GM23338 (cell line): ENCODE results near the gene SPTLC2. TPM values are rescaled to one million over a fixed set of nuclear protein-coding genes. Genes with fewer than 3 reads are reported as not detected.

Experiments used
- ATAC-seq: fragments of 200-7000 bp; cut with Tn5 transposase; 3 replicates; pipeline ENCODE4 v1.9.1; 2020
- DNase-seq: peaks from one replicate; pipeline ENCODE4 v3.0.0-alpha.2; 2015; ENCODE audit warnings: low spot score
- H2AFZ ChIP-seq: fragments of 200-600 bp; sonication (generic); 2 replicates; pipeline ENCODE4 v1.8.0; 2016; ENCODE audit warnings: antibody characterized with exemption, mild to moderate bottlenecking, moderate library complexity
- H3F3A ChIP-seq: fragments of 200-600 bp; sonication (generic); replicated peaks from 2 replicates; pipeline ENCODE4 v1.8.0; 2017; ENCODE audit warnings: antibody characterized with exemption, mixed run types, low read depth
- H3K27ac ChIP-seq: fragments of 200-600 bp; sonication (generic); 2 replicates; pipeline ENCODE4 v1.6.1; 2016; ENCODE audit warnings: low read depth
- H3K27me3 ChIP-seq: fragments of 200-600 bp; sonication (generic); 2 replicates; pipeline ENCODE4 v1.8.0; 2016; ENCODE audit warnings: mild to moderate bottlenecking, mixed run types, moderate library complexity; ENCODE audit not compliant: insufficient read depth
- H3K36me3 ChIP-seq: fragments of 200-600 bp; sonication (generic); 2 replicates; pipeline ENCODE4 v1.8.0; 2016; ENCODE audit warnings: mild to moderate bottlenecking; ENCODE audit not compliant: insufficient read depth
- H3K4me1 ChIP-seq: fragments of 200-600 bp; sonication (generic); 2 replicates; pipeline ENCODE4 v1.8.0; 2016; ENCODE audit warnings: mild to moderate bottlenecking, moderate library complexity; ENCODE audit not compliant: insufficient read depth
- H3K4me2 ChIP-seq: fragments of 200-600 bp; sonication (generic); 2 replicates; pipeline ENCODE4 v1.7.1; 2017; ENCODE audit warnings: mixed run types
- H3K4me3 ChIP-seq: fragments of 200-600 bp; sonication (generic); 2 replicates; pipeline ENCODE4 v1.6.1; 2016; ENCODE audit warnings: mixed run types
- H3K79me2 ChIP-seq: fragments of 200-600 bp; sonication (generic); replicated peaks from 2 replicates; pipeline ENCODE4 v1.8.0; 2017; ENCODE audit warnings: mild to moderate bottlenecking; ENCODE audit not compliant: insufficient read depth
- H3K9me2 ChIP-seq: fragments of 200-600 bp; sonication (generic); 2 replicates; pipeline ENCODE4 v1.8.0; 2017; ENCODE audit not compliant: insufficient read depth
- H4K20me1 ChIP-seq: fragments of 200-600 bp; sonication (generic); replicated peaks from 2 replicates; pipeline ENCODE4 v1.8.0; 2017; ENCODE audit warnings: mild to moderate bottlenecking; ENCODE audit not compliant: insufficient read depth
- H3K27ac Mint-ChIP-seq: 2 replicates; pipeline ENCODE4 v1.8.0; 2020; ENCODE audit warnings: inconsistent platforms, mild to moderate bottlenecking, moderate library complexity, mixed read lengths
- H3K27me3 Mint-ChIP-seq: 3 replicates; pipeline ENCODE4 v1.8.0; 2022; ENCODE audit warnings: low read depth, mild to moderate bottlenecking, moderate library complexity, mixed read lengths, inconsistent platforms; ENCODE audit not compliant: insufficient read depth, poor library complexity
- H3K36me3 Mint-ChIP-seq: 3 replicates; pipeline ENCODE4 v1.8.0; 2021; ENCODE audit warnings: low read depth, mild to moderate bottlenecking, inconsistent platforms, moderate library complexity, mixed read lengths
- H3K4me1 Mint-ChIP-seq: 3 replicates; pipeline ENCODE4 v1.8.0; 2020; ENCODE audit warnings: mild to moderate bottlenecking, inconsistent platforms, mixed read lengths
- H3K4me3 Mint-ChIP-seq: 3 replicates; pipeline ENCODE4 v1.8.0; 2021; ENCODE audit warnings: moderate library complexity, mild to moderate bottlenecking, inconsistent platforms, mixed read lengths
- H3K9me3 Mint-ChIP-seq: 3 replicates; pipeline ENCODE4 v1.8.0; 2020; ENCODE audit warnings: moderate library complexity, mild to moderate bottlenecking, inconsistent platforms, mixed read lengths
- ETS1 ChIP-seq: IDR thresholded peaks from 2 replicates; pipeline ENCODE4 v1.6.1; 2016; ENCODE audit warnings: antibody characterized with exemption
- EZH2phosphoT487 ChIP-seq: fragments of 200-600 bp; sonication (generic); IDR thresholded peaks from one replicate; pipeline ENCODE4 v1.8.1; 2018; ENCODE audit warnings: antibody characterized with exemption; ENCODE audit not compliant: unreplicated experiment
- STAT1 ChIP-seq: IDR thresholded peaks from one replicate; pipeline ENCODE4 v1.6.1; 2016; ENCODE audit warnings: antibody characterized with exemption; ENCODE audit not compliant: unreplicated experiment
- polyA plus RNA-seq: library from polyadenylated mRNA; unstranded; fragments of >200 nt; fragmentation: Nextera tagmentation; extraction: Ambion mirVana; gene quantifications from 2 replicates; pipeline ENCODE4 v1.2.1, GENCODE V29; 2016
- total RNA-seq: library from RNA; depleted of rRNA; stranded (reverse); fragments of >200 nt; shearing (Covaris generic); gene quantifications from 2 replicates; pipeline ENCODE4 v1.2.3, GENCODE V29; 2014
- TF ChIP-seq, protein P1 (sequence below): IDR thresholded peaks from one replicate; pipeline ENCODE4 v1.6.1; 2018; ENCODE audit warnings: antibody characterized with exemption; ENCODE audit not compliant: unreplicated experiment
- TF ChIP-seq, protein P2 (sequence below), 2 experiments: fragments of 200-600 bp in 1 of 2; sonication (generic) in 1 of 2; conservative IDR thresholded peaks; 2 replicates each; pipeline versions ENCODE4 v1.5.1 to v1.6.1; 2016 to 2017; ENCODE audit warnings: antibody characterized with exemption in 2 of 2, low read depth in 2 of 2, mild to moderate bottlenecking in 2 of 2, moderate library complexity in 1 of 2

SPTLC2 gene
- total and polyA plus RNA-seq, 2 experiments from 2014 or later: 22.3 to 38.9 TPM

DNA sequence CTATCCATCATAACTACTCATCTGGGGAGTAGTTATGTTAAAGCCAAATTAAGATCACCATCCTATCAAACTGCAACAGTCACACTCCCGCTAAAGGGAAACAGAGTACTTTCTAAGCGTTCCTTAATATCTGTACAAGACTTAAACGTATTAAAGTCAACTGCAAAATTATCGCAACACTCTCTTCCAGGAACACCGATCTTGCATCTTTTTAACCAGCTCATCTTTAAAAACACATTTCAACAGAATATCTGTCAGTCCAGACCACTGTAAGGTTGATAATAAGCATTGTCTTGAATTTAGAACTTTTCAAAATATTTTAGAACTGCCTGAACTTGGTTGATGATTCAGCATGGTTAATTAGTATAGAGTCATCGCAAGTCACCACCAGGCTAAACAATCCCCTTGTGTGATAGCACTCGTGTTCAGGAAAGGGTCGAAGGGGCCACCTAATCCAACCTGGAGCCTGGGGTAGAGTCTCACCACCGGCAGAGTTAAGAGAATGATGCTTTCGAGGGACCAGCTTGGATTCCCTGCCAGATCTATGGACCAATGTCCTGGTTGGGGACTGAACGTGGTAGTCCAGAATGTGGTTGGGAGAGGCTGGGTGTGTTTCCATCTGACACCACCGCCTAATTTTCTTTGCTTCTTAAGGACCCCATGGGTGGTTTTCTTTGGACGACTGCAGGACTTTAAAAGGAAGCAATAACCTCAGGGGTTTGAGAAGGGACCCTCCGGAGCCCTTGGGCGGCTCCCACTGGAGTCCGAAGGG lies 890 bp downstream of the SPTLC2 start:
- H3K4me3 Mint-ChIP-seq: peak overlapping the region; percentile 86
- Histone ChIP-seq H3K4me3 (peak overlapping the region; percentile 88), H3K79me2 (peaks cover 54% of the 10 kb centered on the region), H3K27me3 (no peaks in the 10 kb centered on the region), H3K4me2 (peak overlapping the region; percentile 85), H3K9me2 (no peaks in the 10 kb centered on the region), H3F3A (no peaks in the 10 kb centered on the region), H3K4me1 (peaks cover 36% of the 10 kb centered on the region), H2AFZ (0 out of 2 replicates have a peak overlapping the region, but pooled peaks have one; percentile 24), H3K36me3 (no peaks in the 10 kb centered on the region), H3K27ac (peak overlapping the region; percentile 41; the same call in 1 of the 2 replicates), H4K20me1 (peaks cover 7% of the 10 kb centered on the region; the same call in 1 of the 2 replicates)
- H3K4me1 Mint-ChIP-seq: peaks cover 44% of the 10 kb centered on the region
- no peak for ATAC-seq
- peak overlapping the region; percentile 74; the same call in 1 of the 2 replicates for H3K27ac Mint-ChIP-seq
- H3K27me3 Mint-ChIP-seq: peaks cover 3% of the 10 kb centered on the region
- TF ChIP-seq, protein P1, sequence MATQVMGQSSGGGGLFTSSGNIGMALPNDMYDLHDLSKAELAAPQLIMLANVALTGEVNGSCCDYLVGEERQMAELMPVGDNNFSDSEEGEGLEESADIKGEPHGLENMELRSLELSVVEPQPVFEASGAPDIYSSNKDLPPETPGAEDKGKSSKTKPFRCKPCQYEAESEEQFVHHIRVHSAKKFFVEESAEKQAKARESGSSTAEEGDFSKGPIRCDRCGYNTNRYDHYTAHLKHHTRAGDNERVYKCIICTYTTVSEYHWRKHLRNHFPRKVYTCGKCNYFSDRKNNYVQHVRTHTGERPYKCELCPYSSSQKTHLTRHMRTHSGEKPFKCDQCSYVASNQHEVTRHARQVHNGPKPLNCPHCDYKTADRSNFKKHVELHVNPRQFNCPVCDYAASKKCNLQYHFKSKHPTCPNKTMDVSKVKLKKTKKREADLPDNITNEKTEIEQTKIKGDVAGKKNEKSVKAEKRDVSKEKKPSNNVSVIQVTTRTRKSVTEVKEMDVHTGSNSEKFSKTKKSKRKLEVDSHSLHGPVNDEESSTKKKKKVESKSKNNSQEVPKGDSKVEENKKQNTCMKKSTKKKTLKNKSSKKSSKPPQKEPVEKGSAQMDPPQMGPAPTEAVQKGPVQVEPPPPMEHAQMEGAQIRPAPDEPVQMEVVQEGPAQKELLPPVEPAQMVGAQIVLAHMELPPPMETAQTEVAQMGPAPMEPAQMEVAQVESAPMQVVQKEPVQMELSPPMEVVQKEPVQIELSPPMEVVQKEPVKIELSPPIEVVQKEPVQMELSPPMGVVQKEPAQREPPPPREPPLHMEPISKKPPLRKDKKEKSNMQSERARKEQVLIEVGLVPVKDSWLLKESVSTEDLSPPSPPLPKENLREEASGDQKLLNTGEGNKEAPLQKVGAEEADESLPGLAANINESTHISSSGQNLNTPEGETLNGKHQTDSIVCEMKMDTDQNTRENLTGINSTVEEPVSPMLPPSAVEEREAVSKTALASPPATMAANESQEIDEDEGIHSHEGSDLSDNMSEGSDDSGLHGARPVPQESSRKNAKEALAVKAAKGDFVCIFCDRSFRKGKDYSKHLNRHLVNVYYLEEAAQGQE: no peak
- no peak for TF ChIP-seq ETS1
- TF ChIP-seq, protein P2, sequence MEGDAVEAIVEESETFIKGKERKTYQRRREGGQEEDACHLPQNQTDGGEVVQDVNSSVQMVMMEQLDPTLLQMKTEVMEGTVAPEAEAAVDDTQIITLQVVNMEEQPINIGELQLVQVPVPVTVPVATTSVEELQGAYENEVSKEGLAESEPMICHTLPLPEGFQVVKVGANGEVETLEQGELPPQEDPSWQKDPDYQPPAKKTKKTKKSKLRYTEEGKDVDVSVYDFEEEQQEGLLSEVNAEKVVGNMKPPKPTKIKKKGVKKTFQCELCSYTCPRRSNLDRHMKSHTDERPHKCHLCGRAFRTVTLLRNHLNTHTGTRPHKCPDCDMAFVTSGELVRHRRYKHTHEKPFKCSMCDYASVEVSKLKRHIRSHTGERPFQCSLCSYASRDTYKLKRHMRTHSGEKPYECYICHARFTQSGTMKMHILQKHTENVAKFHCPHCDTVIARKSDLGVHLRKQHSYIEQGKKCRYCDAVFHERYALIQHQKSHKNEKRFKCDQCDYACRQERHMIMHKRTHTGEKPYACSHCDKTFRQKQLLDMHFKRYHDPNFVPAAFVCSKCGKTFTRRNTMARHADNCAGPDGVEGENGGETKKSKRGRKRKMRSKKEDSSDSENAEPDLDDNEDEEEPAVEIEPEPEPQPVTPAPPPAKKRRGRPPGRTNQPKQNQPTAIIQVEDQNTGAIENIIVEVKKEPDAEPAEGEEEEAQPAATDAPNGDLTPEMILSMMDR (conservative IDR thresholded peaks at IDR 0.05; ENCODE audit: low read depth in 2 of 2): no peak
- DNase-seq: peak; percentile 39
- no peaks in the 10 kb centered on the region for H3K9me3 Mint-ChIP-seq
- H3K36me3 Mint-ChIP-seq: no peaks in the 10 kb centered on the region; the same call in 2 of the 3 replicates

- peak overlapping the region; percentile 18 for H3K4me2 ChIP-seq
- ATAC-seq: no peak
These were observed 3.2 kb downstream of the SPTLC2 start for GRCh38 chr14:77613201-77613600.

More at GRCh38 chr14:77613201-77613600, 3.2 kb downstream of the SPTLC2 start:
- H3K27ac Mint-ChIP-seq: no peak overlapping the region
- H4K20me1 ChIP-seq: peaks cover 16% of the 10 kb centered on the region; the same call in 1 of the 2 replicates
- no peak for DNase-seq
- no peaks in the 10 kb centered on the region for H3K27me3 ChIP-seq
- H3K9me2 ChIP-seq: no peaks in the 10 kb centered on the region
- TF ChIP-seq EZH2phosphoT487 (no peak), STAT1 (no peak)
- no peak overlapping the region for H2AFZ ChIP-seq
- peaks cover 36% of the 10 kb centered on the region for H3K4me1 ChIP-seq
- no peaks in the 10 kb centered on the region for H3K36me3 ChIP-seq
- no peaks in the 10 kb centered on the region for H3K9me3 Mint-ChIP-seq
- H3K36me3 Mint-ChIP-seq: no peaks in the 10 kb centered on the region; the same call in 2 of the 3 replicates
- no peak overlapping the region for H3K27ac ChIP-seq
- H3K4me3 Mint-ChIP-seq: no peak overlapping the region
- no peaks in the 10 kb centered on the region for H3F3A ChIP-seq
- H3K4me3 ChIP-seq: no peak overlapping the region
- H3K4me1 Mint-ChIP-seq: peaks cover 46% of the 10 kb centered on the region
- peaks cover 77% of the 10 kb centered on the region for H3K79me2 ChIP-seq
- H3K27me3 Mint-ChIP-seq: peaks cover 3% of the 10 kb centered on the region
